Hepatocyte (in vitro differentiated cells): Measurements from ENCODE around the gene ARHGAP10.
A peak's percentile ranks its signal among the peaks of the same experiment; 100 is the strongest.

Experiments used
- EZH2 ChIP-seq: fragments of 200-600 bp; sonication (generic); IDR thresholded peaks from 2 replicates; pipeline ENCODE4 v1.6.1; 2016; ENCODE audit warnings: antibody characterized with exemption, mild to moderate bottlenecking, borderline replicate concordance
- TF ChIP-seq, protein P1 (sequence below): fragments of 200-600 bp; sonication (generic); IDR thresholded peaks from 2 replicates; pipeline ENCODE4 v1.5.1; 2016; ENCODE audit warnings: antibody characterized with exemption, mild to moderate bottlenecking; ENCODE audit not compliant: poor library complexity

DNA sequence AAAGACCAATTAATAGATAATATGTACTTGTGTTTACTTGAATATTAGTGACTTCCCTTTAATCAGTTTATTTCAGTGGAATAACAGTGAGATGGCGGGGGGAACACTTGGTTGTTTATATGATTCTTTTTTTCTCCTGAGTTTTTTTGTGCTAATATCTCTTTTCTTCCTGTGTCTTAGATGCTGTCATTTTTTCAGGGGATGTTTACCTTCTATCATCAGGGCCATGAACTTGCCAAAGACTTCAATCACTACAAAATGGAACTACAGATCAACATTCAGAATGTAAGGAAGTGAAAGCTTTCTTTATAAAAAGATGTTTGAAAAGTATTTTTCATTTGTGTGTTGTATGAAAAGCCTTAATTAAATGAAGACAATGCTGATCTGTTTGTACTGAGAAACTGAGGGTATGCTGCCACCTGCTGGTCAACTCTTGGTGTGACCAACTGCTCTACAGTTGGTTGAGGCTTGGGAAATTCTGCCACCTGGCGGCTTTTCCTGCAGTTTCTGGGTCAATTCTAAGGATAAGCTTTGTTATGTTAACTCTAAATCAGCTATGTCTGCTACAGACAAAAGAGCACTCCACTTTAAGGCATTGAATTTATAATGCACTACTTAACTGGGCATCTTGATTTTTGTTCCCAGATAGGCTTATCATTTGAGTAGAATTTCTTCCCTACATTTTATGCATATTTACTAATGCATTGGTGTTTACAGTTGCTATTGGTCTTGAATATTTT lies 134.8 kb downstream of the ARHGAP10 start:
- TF ChIP-seq, protein P1, sequence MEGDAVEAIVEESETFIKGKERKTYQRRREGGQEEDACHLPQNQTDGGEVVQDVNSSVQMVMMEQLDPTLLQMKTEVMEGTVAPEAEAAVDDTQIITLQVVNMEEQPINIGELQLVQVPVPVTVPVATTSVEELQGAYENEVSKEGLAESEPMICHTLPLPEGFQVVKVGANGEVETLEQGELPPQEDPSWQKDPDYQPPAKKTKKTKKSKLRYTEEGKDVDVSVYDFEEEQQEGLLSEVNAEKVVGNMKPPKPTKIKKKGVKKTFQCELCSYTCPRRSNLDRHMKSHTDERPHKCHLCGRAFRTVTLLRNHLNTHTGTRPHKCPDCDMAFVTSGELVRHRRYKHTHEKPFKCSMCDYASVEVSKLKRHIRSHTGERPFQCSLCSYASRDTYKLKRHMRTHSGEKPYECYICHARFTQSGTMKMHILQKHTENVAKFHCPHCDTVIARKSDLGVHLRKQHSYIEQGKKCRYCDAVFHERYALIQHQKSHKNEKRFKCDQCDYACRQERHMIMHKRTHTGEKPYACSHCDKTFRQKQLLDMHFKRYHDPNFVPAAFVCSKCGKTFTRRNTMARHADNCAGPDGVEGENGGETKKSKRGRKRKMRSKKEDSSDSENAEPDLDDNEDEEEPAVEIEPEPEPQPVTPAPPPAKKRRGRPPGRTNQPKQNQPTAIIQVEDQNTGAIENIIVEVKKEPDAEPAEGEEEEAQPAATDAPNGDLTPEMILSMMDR, result peak; percentile 100
- TF ChIP-seq EZH2, result no peak
